ENCODE results near the gene AKR1D1. TPM values are rescaled to one million over a fixed set of nuclear protein-coding genes. Genes with fewer than 3 reads are reported as not detected.
A peak's percentile ranks its signal among the peaks of the same experiment; 100 is the strongest.

AKR1D1 gene
- total and polyA plus RNA-seq, 2 of the 13 experiments (the other 11 are each of a cell fraction or from before 2014, with no cell fraction given): 6.9 to 37.0 TPM

GRCh38 chr7:138063400-138063799 is 12.9 kb upstream of the AKR1D1 start (continued):
- TF ChIP-seq, protein P1, sequence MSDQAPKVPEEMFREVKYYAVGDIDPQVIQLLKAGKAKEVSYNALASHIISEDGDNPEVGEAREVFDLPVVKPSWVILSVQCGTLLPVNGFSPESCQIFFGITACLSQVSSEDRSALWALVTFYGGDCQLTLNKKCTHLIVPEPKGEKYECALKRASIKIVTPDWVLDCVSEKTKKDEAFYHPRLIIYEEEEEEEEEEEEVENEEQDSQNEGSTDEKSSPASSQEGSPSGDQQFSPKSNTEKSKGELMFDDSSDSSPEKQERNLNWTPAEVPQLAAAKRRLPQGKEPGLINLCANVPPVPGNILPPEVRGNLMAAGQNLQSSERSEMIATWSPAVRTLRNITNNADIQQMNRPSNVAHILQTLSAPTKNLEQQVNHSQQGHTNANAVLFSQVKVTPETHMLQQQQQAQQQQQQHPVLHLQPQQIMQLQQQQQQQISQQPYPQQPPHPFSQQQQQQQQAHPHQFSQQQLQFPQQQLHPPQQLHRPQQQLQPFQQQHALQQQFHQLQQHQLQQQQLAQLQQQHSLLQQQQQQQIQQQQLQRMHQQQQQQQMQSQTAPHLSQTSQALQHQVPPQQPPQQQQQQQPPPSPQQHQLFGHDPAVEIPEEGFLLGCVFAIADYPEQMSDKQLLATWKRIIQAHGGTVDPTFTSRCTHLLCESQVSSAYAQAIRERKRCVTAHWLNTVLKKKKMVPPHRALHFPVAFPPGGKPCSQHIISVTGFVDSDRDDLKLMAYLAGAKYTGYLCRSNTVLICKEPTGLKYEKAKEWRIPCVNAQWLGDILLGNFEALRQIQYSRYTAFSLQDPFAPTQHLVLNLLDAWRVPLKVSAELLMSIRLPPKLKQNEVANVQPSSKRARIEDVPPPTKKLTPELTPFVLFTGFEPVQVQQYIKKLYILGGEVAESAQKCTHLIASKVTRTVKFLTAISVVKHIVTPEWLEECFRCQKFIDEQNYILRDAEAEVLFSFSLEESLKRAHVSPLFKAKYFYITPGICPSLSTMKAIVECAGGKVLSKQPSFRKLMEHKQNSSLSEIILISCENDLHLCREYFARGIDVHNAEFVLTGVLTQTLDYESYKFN (CRISPR knock-in tag; conservative IDR thresholded peaks at IDR 0.05): peak; percentile 65
- TF ChIP-seq, protein P2, sequence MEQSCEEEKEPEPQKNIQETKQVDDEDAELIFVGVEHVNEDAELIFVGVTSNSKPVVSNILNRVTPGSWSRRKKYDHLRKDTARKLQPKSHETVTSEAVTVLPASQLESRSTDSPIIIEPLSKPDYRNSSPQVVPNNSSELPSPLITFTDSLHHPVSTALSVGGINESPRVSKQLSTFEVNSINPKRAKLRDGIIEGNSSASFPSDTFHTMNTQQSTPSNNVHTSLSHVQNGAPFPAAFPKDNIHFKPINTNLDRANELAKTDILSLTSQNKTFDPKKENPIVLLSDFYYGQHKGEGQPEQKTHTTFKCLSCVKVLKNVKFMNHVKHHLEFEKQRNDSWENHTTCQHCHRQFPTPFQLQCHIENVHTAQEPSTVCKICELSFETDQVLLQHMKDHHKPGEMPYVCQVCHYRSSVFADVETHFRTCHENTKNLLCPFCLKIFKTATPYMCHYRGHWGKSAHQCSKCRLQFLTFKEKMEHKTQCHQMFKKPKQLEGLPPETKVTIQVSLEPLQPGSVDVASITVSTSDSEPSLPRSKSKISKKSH (CRISPR knock-in tag; IDR thresholded peaks at IDR 0.05; ENCODE audit: borderline replicate concordance): no peak
- TF ChIP-seq TBL1XR1 (IDR thresholded peaks at IDR 0.05; ENCODE audit: borderline replicate concordance, low read length, partially characterized antibody) (peak; percentile 57), CAMTA2 (CRISPR knock-in tag; IDR thresholded peaks at IDR 0.05; ENCODE audit: borderline replicate concordance) (no peak), FLYWCH1 (CRISPR knock-in tag; IDR thresholded peaks at IDR 0.05) (no peak), SALL1 (CRISPR knock-in tag; IDR thresholded peaks at IDR 0.05) (no peak), ZSCAN20 (CRISPR knock-in tag; IDR thresholded peaks at IDR 0.05; ENCODE audit: borderline replicate concordance) (no peak), BCL6 (CRISPR knock-in tag; IDR thresholded peaks at IDR 0.05) (peak; percentile 82), HMG20A (CRISPR knock-in tag; IDR thresholded peaks at IDR 0.05; ENCODE audit: borderline replicate concordance) (peak; percentile 89; the same call in 1 of the 2 replicates), CREM (IDR thresholded peaks at IDR 0.05) (peak; percentile 65; the same call in 1 of the 2 replicates), CREM (CRISPR knock-in tag; IDR thresholded peaks at IDR 0.05) (no peak), ZNF841 (CRISPR knock-in tag; IDR thresholded peaks at IDR 0.05; ENCODE audit: borderline replicate concordance) (no peak), ZNF691 (CRISPR knock-in tag; IDR thresholded peaks at IDR 0.05; ENCODE audit: borderline replicate concordance, low read depth) (no peak), TBX3 (IDR thresholded peaks at IDR 0.05; ENCODE audit: borderline replicate concordance) (peak; percentile 85; the same call in 1 of the 2 replicates), GATAD2A (CRISPR knock-in tag; IDR thresholded peaks at IDR 0.05) (peak; percentile 84), MAFF (IDR thresholded peaks at IDR 0.05; ENCODE audit: low read depth, low read length) (no peak), ZFYVE20 (CRISPR knock-in tag; IDR thresholded peaks at IDR 0.05; ENCODE audit: borderline replicate concordance, low read depth) (no peak), PPARG (CRISPR knock-in tag; conservative IDR thresholded peaks at IDR 0.05) (0 out of 2 replicates have a peak, but pooled peaks have one; percentile 54)
- TF ChIP-seq, protein P3, sequence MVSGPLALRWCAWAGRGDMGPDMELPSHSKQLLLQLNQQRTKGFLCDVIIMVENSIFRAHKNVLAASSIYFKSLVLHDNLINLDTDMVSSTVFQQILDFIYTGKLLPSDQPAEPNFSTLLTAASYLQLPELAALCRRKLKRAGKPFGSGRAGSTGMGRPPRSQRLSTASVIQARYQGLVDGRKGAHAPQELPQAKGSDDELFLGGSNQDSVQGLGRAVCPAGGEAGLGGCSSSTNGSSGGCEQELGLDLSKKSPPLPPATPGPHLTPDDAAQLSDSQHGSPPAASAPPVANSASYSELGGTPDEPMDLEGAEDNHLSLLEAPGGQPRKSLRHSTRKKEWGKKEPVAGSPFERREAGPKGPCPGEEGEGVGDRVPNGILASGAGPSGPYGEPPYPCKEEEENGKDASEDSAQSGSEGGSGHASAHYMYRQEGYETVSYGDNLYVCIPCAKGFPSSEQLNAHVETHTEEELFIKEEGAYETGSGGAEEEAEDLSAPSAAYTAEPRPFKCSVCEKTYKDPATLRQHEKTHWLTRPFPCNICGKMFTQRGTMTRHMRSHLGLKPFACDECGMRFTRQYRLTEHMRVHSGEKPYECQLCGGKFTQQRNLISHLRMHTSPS (CRISPR knock-in tag; IDR thresholded peaks at IDR 0.05; ENCODE audit: low read depth): no peak
- TF ChIP-seq, protein P4, sequence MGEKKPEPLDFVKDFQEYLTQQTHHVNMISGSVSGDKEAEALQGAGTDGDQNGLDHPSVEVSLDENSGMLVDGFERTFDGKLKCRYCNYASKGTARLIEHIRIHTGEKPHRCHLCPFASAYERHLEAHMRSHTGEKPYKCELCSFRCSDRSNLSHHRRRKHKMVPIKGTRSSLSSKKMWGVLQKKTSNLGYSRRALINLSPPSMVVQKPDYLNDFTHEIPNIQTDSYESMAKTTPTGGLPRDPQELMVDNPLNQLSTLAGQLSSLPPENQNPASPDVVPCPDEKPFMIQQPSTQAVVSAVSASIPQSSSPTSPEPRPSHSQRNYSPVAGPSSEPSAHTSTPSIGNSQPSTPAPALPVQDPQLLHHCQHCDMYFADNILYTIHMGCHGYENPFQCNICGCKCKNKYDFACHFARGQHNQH (CRISPR knock-in tag; IDR thresholded peaks at IDR 0.05): no peak
- TF ChIP-seq, protein P5, sequence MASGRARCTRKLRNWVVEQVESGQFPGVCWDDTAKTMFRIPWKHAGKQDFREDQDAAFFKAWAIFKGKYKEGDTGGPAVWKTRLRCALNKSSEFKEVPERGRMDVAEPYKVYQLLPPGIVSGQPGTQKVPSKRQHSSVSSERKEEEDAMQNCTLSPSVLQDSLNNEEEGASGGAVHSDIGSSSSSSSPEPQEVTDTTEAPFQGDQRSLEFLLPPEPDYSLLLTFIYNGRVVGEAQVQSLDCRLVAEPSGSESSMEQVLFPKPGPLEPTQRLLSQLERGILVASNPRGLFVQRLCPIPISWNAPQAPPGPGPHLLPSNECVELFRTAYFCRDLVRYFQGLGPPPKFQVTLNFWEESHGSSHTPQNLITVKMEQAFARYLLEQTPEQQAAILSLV (CRISPR knock-in tag; IDR thresholded peaks at IDR 0.05; ENCODE audit: borderline replicate concordance): no peak

All from HepG2 (cell line).